HG02571 (cell line): ENCODE results near the gene TMEM184A.

ENCODE experiments used
- ATAC-seq: cut with Tn5 transposase; IDR thresholded peaks from one replicate; pipeline ENCODE4 v1.9.1; 2021; ENCODE audit warnings: mild to moderate bottlenecking, moderate library complexity; ENCODE audit not compliant: unreplicated experiment

The TMEM184A gene

GRCh38 chr7:1555813-1556543 is at the start of gene TMEM184A:
TMEM184A (minus strand) TSS chr7:1556205; CDS start chr7:1555484, 721 bp downstream.
- no peak for ATAC-seq

DNA sequence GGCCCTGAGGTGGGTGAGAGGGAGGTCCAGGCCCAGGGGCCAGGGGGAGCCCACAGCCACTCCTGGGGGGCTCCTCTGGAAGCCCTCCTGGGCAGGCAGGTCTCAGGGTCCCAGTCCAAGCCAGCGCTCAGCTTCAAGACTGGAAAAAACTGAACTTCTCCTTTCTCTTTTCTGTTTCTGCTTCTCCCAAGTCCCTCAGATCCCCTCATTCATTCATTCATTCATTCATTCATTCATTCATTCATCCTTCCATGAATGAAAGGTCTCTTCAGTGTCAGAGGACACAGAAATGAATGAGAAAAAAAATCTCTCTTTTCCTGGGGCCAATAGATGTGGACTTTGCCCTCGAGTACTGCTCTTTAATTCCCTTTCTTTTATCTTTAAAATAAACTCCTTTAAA is 48.4 kb upstream of the TMEM184A start:
- ATAC-seq: no peak

GRCh38 chr7:1603346-1604225 is 47.6 kb upstream of the TMEM184A start:
- ATAC-seq: no peak

- ATAC-seq: no peak
Measured at GRCh38 chr7:1602386-1602785, 46.4 kb upstream of the TMEM184A start.

DNA sequence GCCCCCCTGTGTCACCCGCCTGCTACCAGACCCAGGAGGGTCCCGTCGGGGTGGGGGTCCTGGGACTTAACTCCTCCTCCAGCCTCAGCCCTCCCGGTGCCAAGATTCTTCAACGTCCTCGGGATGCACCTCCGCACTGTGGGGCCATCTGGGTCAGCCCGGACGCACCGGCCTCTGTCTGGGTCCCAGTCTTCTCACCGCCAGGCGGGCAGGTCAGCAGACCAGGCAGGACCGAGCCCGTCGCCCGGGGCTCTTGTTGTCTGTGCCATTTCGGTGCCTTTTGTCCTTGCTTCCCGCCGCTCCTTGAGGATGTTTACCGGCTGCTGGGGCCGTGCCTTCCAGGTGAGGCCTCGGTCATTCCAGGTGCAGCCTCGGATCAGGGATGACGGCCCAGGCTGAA is 46.0 kb upstream of the TMEM184A start:
- no peak for ATAC-seq

GRCh38 chr7:1599640-1600395 is 43.8 kb upstream of the TMEM184A start:
- no peak for ATAC-seq

DNA sequence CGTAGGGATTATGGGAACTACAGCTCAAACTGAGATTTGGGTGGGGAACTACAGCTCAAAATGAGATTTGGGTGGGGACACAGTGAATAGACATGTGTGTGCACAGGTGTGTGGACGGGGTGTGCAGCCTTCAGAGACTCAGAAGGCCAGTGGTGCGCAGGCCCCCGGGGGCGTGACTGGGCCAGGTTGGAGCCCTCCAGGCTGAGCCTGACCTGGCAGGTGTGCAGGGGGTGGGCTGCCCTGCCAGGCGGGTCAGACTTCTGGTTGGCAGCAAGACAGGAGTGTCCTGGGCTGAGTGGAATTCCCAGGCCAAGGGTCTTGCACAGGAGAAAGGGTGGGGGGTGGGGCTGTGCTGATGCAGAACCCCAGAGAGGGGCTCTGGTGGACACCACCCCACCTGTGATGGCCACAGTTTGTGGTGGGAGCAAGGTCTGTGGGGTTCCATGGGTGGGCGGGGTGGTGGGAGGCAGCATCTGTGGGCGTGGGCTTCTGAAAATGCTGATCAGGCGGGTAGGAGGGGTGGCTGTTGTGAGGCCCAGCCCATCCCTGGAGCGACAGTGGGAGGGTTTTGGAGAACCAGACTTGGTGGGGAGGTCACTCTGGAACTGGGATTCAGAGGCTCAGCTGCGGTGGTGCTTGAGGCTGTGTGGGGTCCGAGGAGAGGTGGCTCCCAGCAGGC is 43.1 kb upstream of the TMEM184A start:
- ATAC-seq: no peak

DNA sequence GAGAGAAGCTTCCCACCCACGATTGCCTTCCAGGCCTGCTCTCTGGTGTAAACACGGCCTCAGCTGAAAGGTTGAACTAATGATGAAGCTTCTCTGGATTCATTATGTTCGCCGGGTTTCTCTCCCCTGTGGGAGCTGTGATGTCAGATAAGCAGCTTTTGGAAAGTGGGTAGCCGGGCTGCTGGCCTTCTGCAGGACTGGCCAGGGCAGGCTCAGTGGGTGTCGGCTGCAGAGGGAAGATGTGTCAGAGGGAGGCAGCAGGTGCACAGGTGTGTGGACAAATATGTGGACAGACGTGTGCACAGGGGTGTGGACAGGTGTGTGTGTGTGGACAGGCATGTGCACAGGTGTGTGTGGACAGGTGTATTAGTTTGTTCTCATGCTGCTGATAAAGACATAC is 42.3 kb upstream of the TMEM184A start:
- ATAC-seq: no peak

- no peak for ATAC-seq
Measured at GRCh38 chr7:1597791-1598190, 41.8 kb upstream of the TMEM184A start.

GRCh38 chr7:1597066-1597760 is 41.2 kb upstream of the TMEM184A start:
- no peak for ATAC-seq

GRCh38 chr7:1596181-1597043 is 40.4 kb upstream of the TMEM184A start:
- no peak for ATAC-seq

DNA sequence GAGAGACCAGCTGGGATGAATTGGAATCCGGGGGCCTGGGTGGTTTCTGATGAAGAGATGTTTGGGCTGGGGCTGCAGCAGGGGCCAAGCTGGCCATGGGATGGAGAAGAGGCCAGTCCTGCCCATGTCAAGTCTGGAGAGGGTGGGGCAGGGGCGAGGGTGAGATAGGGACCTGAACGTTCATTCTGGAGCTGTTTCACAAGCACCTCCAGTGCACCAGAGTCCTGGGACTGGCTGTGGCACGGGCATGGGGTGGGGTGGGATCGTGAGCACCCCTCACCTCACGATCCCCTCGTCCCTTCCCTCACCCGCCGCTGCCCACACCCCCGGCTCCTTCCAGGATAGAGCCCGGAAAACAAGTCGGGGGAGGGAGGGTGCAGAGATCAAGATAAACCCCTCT is 39.6 kb upstream of the TMEM184A start:
- no peak for ATAC-seq

GRCh38 chr7:1595027-1595426 is 39.0 kb upstream of the TMEM184A start:
- no peak for ATAC-seq

DNA sequence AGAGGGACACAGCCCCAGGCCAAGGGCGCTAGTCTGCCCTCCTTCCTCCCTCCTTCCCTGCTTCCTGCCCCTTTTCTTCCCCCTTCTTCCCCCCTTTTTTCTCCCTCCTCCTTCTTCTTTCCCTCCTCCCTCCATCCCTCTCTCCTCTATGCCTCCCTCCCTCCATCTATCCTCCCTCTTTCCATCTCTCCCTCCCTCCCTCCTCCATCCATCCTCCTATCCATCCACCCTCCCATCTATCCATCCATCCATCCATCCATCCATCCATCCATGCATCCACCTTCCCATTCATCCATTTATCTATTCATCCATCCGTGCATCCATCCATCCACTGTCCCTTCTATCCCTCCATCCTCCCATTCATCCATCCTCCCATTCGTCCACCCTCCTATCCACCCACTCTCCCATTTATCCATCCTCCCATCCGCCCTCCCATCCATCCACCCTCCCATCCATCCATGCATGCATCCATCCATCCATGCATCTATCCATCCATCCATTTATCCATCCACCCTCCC is 38.0 kb upstream of the TMEM184A start:
- ATAC-seq: no peak

DNA sequence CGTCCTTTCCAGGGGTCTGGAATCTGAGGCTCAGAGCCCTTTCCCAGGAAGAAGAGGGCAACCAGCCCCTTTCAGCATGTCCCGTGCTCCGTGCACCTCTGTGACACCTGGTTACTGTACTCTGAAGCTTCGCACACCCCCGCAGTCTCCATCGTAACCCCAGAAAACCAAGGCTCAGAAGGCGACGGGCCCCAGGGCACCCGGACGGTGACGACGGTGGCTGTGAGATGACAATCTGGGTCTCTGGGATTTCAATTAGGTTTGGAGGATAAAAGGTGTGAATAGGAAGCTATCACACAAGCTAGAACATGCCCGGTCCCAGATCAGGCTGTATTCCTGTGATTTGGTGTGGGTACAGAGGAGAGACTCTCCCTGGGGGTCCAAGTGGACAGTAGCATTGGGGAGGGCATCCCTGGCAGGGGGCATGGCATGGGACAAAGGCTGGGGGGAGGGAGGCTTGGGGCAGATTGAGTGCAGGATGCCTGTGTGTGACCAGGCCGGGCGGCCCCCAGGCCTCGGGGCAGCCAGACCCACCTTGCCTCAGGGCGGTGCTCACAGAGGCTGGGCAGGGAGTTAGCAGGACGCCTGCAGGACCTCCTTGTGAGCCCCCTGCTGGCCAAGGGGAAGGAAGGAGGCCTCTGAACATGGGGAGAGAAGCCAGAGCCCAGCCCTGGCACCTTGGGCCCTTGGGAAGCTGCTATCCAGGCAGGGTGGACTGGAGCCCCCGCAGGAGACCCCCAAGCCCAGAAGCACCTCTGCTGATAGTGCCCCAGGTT is 37.3 kb upstream of the TMEM184A start:
- ATAC-seq: no peak

- ATAC-seq: no peak
Measured at GRCh38 chr7:1592299-1592871, 36.4 kb upstream of the TMEM184A start.

DNA sequence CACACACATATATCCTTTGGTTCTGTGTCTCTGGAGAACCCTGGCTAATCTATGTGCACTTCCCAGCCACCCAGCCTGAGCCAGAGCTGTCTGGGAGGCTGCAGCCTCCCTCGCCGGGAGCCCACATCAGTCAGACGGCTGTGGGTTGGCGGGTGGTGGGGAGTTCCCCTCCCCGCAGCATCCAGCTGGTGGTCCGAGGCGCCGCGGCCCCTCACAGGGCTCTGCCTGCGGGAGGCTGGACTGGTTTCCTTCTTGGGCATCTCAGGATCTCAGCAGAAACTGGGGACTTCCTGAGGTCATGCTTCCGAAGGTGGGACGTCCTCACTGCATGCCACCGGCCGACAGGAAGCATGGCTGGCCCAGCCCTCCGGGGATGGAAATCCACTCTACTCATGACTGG is 35.9 kb upstream of the TMEM184A start:
- no peak for ATAC-seq

DNA sequence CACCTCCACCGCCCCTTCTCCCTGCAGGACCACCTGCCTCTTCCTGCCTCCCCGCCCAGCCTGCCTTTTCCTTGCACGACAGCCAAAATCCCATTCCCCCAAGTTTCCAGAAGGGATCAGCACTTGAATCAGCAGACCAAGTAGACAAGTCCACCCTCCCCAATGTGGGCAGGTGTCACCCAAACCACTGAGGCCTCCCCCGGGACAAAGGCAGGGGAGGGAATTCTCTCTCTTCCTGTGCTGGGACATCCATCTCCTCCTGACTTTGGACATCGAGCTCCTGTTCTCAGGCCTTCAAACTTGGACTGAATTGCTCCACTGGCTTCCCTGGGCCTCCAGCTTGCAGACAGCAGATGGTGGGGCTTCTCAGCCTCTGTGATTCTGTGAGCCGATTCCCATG is 35.4 kb upstream of the TMEM184A start:
- no peak for ATAC-seq
